AG10803 (cell line): ENCODE measurements around the gene FAM83F.

Experiments
- DNase-seq: peaks from one replicate; pipeline ENCODE4 v3.0.0; 2010; ENCODE audit warnings: low read depth
- H3K4me3 ChIP-seq: 2 replicates; pipeline ENCODE4 v1.5.1; 2011; ENCODE audit warnings: mild to moderate bottlenecking, low read length, control low read depth
- CTCF ChIP-seq: conservative IDR thresholded peaks from 2 replicates; pipeline ENCODE4 v1.5.1; 2011; ENCODE audit warnings: mild to moderate bottlenecking, low read length, control low read depth, inconsistent platforms

The FAM83F gene

GRCh38 chr22:40065981-40066380 lies 71.2 kb downstream of the FAM83F start:
- H3K4me3 ChIP-seq = no peak overlapping the region
- no peak for DNase-seq
- TF ChIP-seq CTCF = no peak

- H3K4me3 ChIP-seq = no peak overlapping the region
- no peak for DNase-seq
- no peak for TF ChIP-seq CTCF
Observed at GRCh38 chr22:40067639-40068038, 72.9 kb downstream of the FAM83F start.

GRCh38 chr22:40070701-40071100 lies 75.9 kb downstream of the FAM83F start:
- no peak for TF ChIP-seq CTCF
- H3K4me3 ChIP-seq = no peak overlapping the region
- peak; percentile 54 for DNase-seq

GRCh38 chr22:40071720-40072119 lies 77.0 kb downstream of the FAM83F start:
- no peak overlapping the region for H3K4me3 ChIP-seq
- no peak for TF ChIP-seq CTCF
- no peak for DNase-seq

GRCh38 chr22:40076702-40077645 lies 82.2 kb downstream of the FAM83F start:
- peak; percentile 8 for DNase-seq
- no peak for TF ChIP-seq CTCF
- no peak overlapping the region for H3K4me3 ChIP-seq

GRCh38 chr22:40077646-40078016 lies 82.9 kb downstream of the FAM83F start:
- no peak for TF ChIP-seq CTCF
- DNase-seq = no peak

GRCh38 chr22:40081662-40082061 lies 86.9 kb downstream of the FAM83F start:
- no peak for TF ChIP-seq CTCF
- no peak overlapping the region for H3K4me3 ChIP-seq
- no peak for DNase-seq

More at GRCh38 chr22:40077646-40078016, 82.9 kb downstream of the FAM83F start:
- no peak overlapping the region for H3K4me3 ChIP-seq
